HCT116 (cell line): ENCODE measurements around the gene BRIP1. TPM values are rescaled to one million over a fixed set of nuclear protein-coding genes. Genes with fewer than 3 reads are reported as not detected.

Source experiments
- ATAC-seq: fragments of 200-7000 bp; cut with Tn5 transposase; 2 replicates; pipeline ENCODE4 v1.9.1; 2020; ENCODE audit warnings: mild to moderate bottlenecking, moderate library complexity
- BruUV-seq: library from RNA; stranded (reverse); fragments of 400-500 nt; replicated peaks from 2 replicates; lab custom pipeline; 2021; lab: Mats Ljungman, UMichigan
- CTCF ChIA-PET: fragments of 300-600 bp; sonication (Branson Sonifier 250); formaldehyde crosslinking; loops from one replicate; lab custom pipeline; 2021; ENCODE audit warnings: antibody characterized with exemption; lab: Charles Lee
- POLR2A ChIA-PET: fragments of 300-600, 350-600 bp; sonication (Branson Sonifier 250); formaldehyde crosslinking; loops from one replicate; lab custom pipeline; 2021; ENCODE audit warnings: antibody characterized with exemption; lab: Charles Lee
- RAD21 ChIA-PET, 2 experiments: fragments of 300-600 bp; sonication (Branson Sonifier 250); formaldehyde crosslinking; loops; one replicate each; lab custom pipeline; 2023; ENCODE audit warnings: low total read pairs in 2 of 2; ENCODE audit not compliant: uncharacterized antibody in 2 of 2, unreplicated experiment in 2 of 2, low non-redundant PET in 1 of 2; lab: Charles Lee
- DNase-seq: peaks from one replicate; pipeline ENCODE4 v3.0.0-alpha.2; 2010; ENCODE audit warnings: low read depth, low spot score
- H2AFZ ChIP-seq: fragments of 200-600 bp; shearing (Covaris generic), sonication (generic); 2 replicates; pipeline ENCODE4 v1.6.1; 2017; ENCODE audit warnings: low read depth, mixed run types, mixed read lengths, antibody characterized with exemption, low read length; ENCODE audit not compliant: poor library complexity, severe bottlenecking
- H3K27ac ChIP-seq: 2 replicates; pipeline ENCODE4 v1.5.1; 2012; ENCODE audit warnings: low read depth, low read length
- H3K27me3 ChIP-seq: fragments of 200-600 bp; sonication (generic); 2 replicates; pipeline ENCODE4 v1.6.1; 2016; ENCODE audit warnings: mixed run types, low read length, mixed read lengths; ENCODE audit not compliant: insufficient read depth
- H3K36me3 ChIP-seq, 2 experiments: fragments of 200-500 bp in 1 of 2; fragments of 200-600 bp in 1 of 2; sonication (Bioruptor generic) in 1 of 2; sonication (generic) in 1 of 2; 2 replicates each; pipeline versions ENCODE4 v1.5.1 to v1.6.1; 2014 to 2016; ENCODE audit warnings: low read length in 2 of 2, inconsistent platforms in 1 of 2, mixed read lengths in 1 of 2, mixed run types in 1 of 2; ENCODE audit not compliant: insufficient read depth in 2 of 2, control insufficient read depth in 1 of 2
- H3K4me1 ChIP-seq, 2 experiments: fragments of 200-600 bp in 1 of 2; sonication (generic) in 1 of 2; 2 replicates each; pipeline versions ENCODE4 v1.5.1 to v1.6.1; 2012 to 2017; ENCODE audit warnings: low read length in 2 of 2, inconsistent platforms in 1 of 2, mild to moderate bottlenecking in 1 of 2, mixed read lengths in 1 of 2, mixed run types in 1 of 2, moderate library complexity in 1 of 2; ENCODE audit not compliant: insufficient read depth in 2 of 2, control insufficient read depth in 1 of 2
- H3K4me2 ChIP-seq: fragments of 200-600 bp; sonication (generic); 2 replicates; pipeline ENCODE4 v1.6.1; 2017; ENCODE audit warnings: mixed run types, low read length, mixed read lengths
- H3K4me3 ChIP-seq, 2 experiments: fragments of 200-600 bp in 1 of 2; sonication (generic) in 1 of 2; replicated peaks in 1 of 2; 2 replicates each; pipeline ENCODE4 v1.5.1; 2011 to 2016; ENCODE audit warnings: low read length in 2 of 2, control low read depth in 1 of 2, low read depth in 1 of 2, mild to moderate bottlenecking in 1 of 2, mixed read lengths in 1 of 2, mixed run types in 1 of 2
- H3K79me2 ChIP-seq: fragments of 200-600 bp; sonication (generic); 2 replicates; pipeline ENCODE4 v1.6.1; 2017; ENCODE audit warnings: mild to moderate bottlenecking, mixed run types, low read length, moderate library complexity, mixed read lengths; ENCODE audit not compliant: insufficient read depth
- H3K9ac ChIP-seq: fragments of 200-600 bp; sonication (generic); 2 replicates; pipeline ENCODE4 v1.6.1; 2016; ENCODE audit warnings: low read length, mixed read lengths
- H3K9me2 ChIP-seq: fragments of 200-600 bp; sonication (generic), shearing (Covaris generic); 2 replicates; pipeline ENCODE4 v1.6.1; 2017; ENCODE audit warnings: mixed run types, mild to moderate bottlenecking, moderate library complexity; ENCODE audit not compliant: insufficient read depth
- H3K9me3 ChIP-seq, 2 experiments: fragments of 200-500 bp in 1 of 2; fragments of 200-600 bp in 1 of 2; sonication (Bioruptor generic) in 1 of 2; sonication (generic) in 1 of 2; 2 replicates each; pipeline ENCODE4 v1.6.1; 2014 to 2017; ENCODE audit warnings: low read length in 2 of 2, mixed read lengths in 2 of 2, inconsistent platforms in 1 of 2, low read depth in 1 of 2, mild to moderate bottlenecking in 1 of 2, mixed run types in 1 of 2, moderate library complexity in 1 of 2; ENCODE audit not compliant: control insufficient read depth in 1 of 2, insufficient read depth in 1 of 2
- H4K20me1 ChIP-seq: fragments of 200-600 bp; sonication (generic), shearing (Covaris generic); 2 replicates; pipeline ENCODE4 v1.6.1; 2017; ENCODE audit warnings: mixed run types, mild to moderate bottlenecking, moderate library complexity; ENCODE audit not compliant: insufficient read depth
- CBX3 ChIP-seq: IDR thresholded peaks from 2 replicates; pipeline ENCODE4 v1.6.1; 2012; ENCODE audit warnings: low read depth
- CEBPB ChIP-seq: IDR thresholded peaks from 2 replicates; pipeline ENCODE4 v1.6.1; 2012; ENCODE audit warnings: low read depth
- EGR1 ChIP-seq: IDR thresholded peaks from 2 replicates; pipeline ENCODE4 v1.6.1; 2012; ENCODE audit warnings: low read depth
- ELF1 ChIP-seq: IDR thresholded peaks from 2 replicates; pipeline ENCODE4 v1.6.1; 2012; ENCODE audit warnings: low read depth, borderline replicate concordance
- EZH2 ChIP-seq: fragments of 200-600 bp; sonication (generic); IDR thresholded peaks from 2 replicates; pipeline ENCODE4 v1.6.1; 2017; ENCODE audit warnings: antibody characterized with exemption, mixed run types
- FOSL1 ChIP-seq: IDR thresholded peaks from 2 replicates; pipeline ENCODE4 v1.6.1; 2012; ENCODE audit warnings: low read depth
- JUND ChIP-seq: IDR thresholded peaks from 2 replicates; pipeline ENCODE4 v1.6.1; 2012
- POLR2AphosphoS5 ChIP-seq: IDR thresholded peaks from 2 replicates; pipeline ENCODE4 v1.6.1; 2011; ENCODE audit warnings: mild to moderate bottlenecking, low read depth, low read length, moderate library complexity
- RAD21 ChIP-seq: IDR thresholded peaks from 2 replicates; pipeline ENCODE4 v1.6.1; 2012; ENCODE audit warnings: low read depth, mild to moderate bottlenecking
- SIN3A ChIP-seq: IDR thresholded peaks from 2 replicates; pipeline ENCODE4 v1.6.1; 2012; ENCODE audit warnings: low read depth
- SP1 ChIP-seq: IDR thresholded peaks from 2 replicates; pipeline ENCODE4 v1.6.1; 2012; ENCODE audit warnings: low read depth
- YY1 ChIP-seq: IDR thresholded peaks from 2 replicates; pipeline ENCODE4 v1.6.1; 2011; ENCODE audit warnings: low read length, low read depth, moderate library complexity, mild to moderate bottlenecking; ENCODE audit not compliant: insufficient replicate concordance; ENCODE audit errors: extremely low read depth
- ZFX ChIP-seq: fragments of 450-650 bp; IDR thresholded peaks from 2 replicates; pipeline ENCODE4 v1.6.1; 2017
- intact Hi-C: fragments of 100-400 bp; cut with micrococcal nuclease; formaldehyde crosslinking; loops from 2 replicates; pipeline ENCODE4 v1.10.0; 2022
- total RNA-seq: library from RNA; stranded (reverse); gene quantifications from one replicate; pipeline ENCODE4 v1.2.1, GENCODE V29; 2021; ENCODE audit not compliant: unreplicated experiment
- TF ChIP-seq, protein P1 (sequence below): IDR thresholded peaks from 2 replicates; pipeline ENCODE4 v1.6.1; 2012; ENCODE audit warnings: low read depth
- TF ChIP-seq, protein P2 (sequence below): IDR thresholded peaks from 2 replicates; pipeline ENCODE4 v1.6.1; 2011; ENCODE audit warnings: mild to moderate bottlenecking, low read length, moderate library complexity; ENCODE audit not compliant: insufficient replicate concordance; ENCODE audit errors: extremely low read depth

The BRIP1 gene
- total RNA-seq, 1 experiment from 2014 or later, result 22.2 TPM

DNA sequence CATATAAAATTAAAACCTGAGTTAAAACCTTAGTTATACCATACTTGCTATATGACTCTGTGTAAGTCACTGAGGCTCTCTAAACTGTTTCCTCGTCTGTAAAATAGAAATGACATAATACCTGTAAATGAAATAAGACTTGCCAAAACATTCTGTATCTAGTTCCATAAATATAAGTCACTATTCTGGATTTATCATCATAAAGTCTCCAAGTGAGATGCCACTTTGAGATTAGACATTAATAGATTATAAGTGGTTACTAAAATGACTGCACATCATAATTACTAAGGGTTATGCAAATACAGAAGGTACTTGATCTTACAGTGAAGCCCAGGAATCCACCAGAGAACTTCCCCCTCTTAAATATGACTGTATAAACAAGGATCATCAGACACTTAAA is 12.0 kb upstream of the BRIP1 start:
- ChIA-PET CTCF (no interaction called here), RAD21 (no interaction called here), POLR2A (no interaction called here)
- intact Hi-C loops, result no loop called here
- Histone ChIP-seq H3K9ac (no peak overlapping the region), H3K27ac (no peak overlapping the region), H3K79me2 (no peaks in the 10 kb centered on the region), H3K9me3 (no peaks in the 10 kb centered on the region), H3K4me3 (no peak overlapping the region), H2AFZ (no peak overlapping the region), H3K27me3 (no peaks in the 10 kb centered on the region), H3K4me1 (no peaks in the 10 kb centered on the region), H3K9me2 (no peaks in the 10 kb centered on the region), H3K4me2 (no peak overlapping the region), H4K20me1 (no peaks in the 10 kb centered on the region), H3K36me3 (peaks cover 27 to 42% of the 10 kb centered on the region in 2 experiments; a peak in 3 of 4 replicates)
- DNase-seq (no peak), ATAC-seq (no peak)
- BruUV-seq, result no TSS peak
- TF ChIP-seq CBX3 (no peak), ELF1 (no peak), RAD21 (no peak), JUND (no peak), SP1 (no peak), EGR1 (no peak), ZFX (no peak), FOSL1 (no peak), EZH2 (no peak), SIN3A (no peak), CEBPB (no peak), YY1 (no peak), POLR2AphosphoS5 (no peak)
- TF ChIP-seq, protein P1, sequence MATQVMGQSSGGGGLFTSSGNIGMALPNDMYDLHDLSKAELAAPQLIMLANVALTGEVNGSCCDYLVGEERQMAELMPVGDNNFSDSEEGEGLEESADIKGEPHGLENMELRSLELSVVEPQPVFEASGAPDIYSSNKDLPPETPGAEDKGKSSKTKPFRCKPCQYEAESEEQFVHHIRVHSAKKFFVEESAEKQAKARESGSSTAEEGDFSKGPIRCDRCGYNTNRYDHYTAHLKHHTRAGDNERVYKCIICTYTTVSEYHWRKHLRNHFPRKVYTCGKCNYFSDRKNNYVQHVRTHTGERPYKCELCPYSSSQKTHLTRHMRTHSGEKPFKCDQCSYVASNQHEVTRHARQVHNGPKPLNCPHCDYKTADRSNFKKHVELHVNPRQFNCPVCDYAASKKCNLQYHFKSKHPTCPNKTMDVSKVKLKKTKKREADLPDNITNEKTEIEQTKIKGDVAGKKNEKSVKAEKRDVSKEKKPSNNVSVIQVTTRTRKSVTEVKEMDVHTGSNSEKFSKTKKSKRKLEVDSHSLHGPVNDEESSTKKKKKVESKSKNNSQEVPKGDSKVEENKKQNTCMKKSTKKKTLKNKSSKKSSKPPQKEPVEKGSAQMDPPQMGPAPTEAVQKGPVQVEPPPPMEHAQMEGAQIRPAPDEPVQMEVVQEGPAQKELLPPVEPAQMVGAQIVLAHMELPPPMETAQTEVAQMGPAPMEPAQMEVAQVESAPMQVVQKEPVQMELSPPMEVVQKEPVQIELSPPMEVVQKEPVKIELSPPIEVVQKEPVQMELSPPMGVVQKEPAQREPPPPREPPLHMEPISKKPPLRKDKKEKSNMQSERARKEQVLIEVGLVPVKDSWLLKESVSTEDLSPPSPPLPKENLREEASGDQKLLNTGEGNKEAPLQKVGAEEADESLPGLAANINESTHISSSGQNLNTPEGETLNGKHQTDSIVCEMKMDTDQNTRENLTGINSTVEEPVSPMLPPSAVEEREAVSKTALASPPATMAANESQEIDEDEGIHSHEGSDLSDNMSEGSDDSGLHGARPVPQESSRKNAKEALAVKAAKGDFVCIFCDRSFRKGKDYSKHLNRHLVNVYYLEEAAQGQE, result no peak
- TF ChIP-seq, protein P2, sequence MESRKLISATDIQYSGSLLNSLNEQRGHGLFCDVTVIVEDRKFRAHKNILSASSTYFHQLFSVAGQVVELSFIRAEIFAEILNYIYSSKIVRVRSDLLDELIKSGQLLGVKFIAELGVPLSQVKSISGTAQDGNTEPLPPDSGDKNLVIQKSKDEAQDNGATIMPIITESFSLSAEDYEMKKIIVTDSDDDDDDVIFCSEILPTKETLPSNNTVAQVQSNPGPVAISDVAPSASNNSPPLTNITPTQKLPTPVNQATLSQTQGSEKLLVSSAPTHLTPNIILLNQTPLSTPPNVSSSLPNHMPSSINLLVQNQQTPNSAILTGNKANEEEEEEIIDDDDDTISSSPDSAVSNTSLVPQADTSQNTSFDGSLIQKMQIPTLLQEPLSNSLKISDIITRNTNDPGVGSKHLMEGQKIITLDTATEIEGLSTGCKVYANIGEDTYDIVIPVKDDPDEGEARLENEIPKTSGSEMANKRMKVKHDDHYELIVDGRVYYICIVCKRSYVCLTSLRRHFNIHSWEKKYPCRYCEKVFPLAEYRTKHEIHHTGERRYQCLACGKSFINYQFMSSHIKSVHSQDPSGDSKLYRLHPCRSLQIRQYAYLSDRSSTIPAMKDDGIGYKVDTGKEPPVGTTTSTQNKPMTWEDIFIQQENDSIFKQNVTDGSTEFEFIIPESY, result no peak
